ENCODE data around the gene ALDH3B1.

The ALDH3B1 gene

DNA sequence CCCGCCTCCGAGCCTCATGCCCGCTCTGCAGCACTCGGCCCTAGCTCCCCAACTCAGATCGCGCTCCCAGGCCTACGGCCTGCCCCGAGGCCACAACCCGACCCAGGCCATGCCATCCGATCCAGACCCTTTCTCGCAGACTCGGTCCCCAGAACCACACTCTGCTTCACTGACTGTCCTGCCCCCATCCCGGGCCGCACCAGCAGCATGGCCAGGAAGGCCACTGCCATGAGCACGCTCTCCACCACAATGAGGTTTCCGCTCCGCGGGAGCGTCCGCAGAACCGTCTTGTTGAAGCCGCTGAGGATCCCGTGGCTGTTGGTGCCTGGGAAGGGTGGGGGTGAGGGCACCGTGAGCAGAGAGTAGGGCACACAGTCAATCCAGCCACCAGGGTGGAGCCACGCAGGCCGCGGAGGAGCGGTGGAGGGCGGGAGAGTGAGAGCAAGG is 12.6 kb upstream of the ALDH3B1 start:
- H3K4me3 ChIP-seq (ENCODE audit: low read depth, low read length) = no peak overlapping the region
- H3K36me3 ChIP-seq (ENCODE audit: control insufficient read depth in 2 of 2, insufficient read depth in 1 of 2, low read length in 2 of 2) = no peaks in the 10 kb centered on the region
- no peak overlapping the region for H3K27ac ChIP-seq (ENCODE audit: extremely low read depth, low read depth, low read length)
- CTCF ChIA-PET = interaction anchor here (1.5 kb wide), 1 partner anchor 212 kb away, joined by 3 read pairs; no protein-coding TSS in a partner anchor
- POLR2A ChIA-PET = no interaction called here
- H3K4me1 ChIP-seq (ENCODE audit: control insufficient read depth, insufficient read depth, low read length) = no peaks in the 10 kb centered on the region; the same call in 1 of the 2 replicates
- no peak for TF ChIP-seq ZNF404 (tag by site-specific recombination; IDR thresholded peaks at IDR 0.05)
- TF ChIP-seq ZNF548 (tag by site-specific recombination; IDR thresholded peaks at IDR 0.05) = no peak
- TF ChIP-seq ZNF571 (tag by site-specific recombination; IDR thresholded peaks at IDR 0.05) = no peak
- no peak for TF ChIP-seq IKZF3 (tag by site-specific recombination; IDR thresholded peaks at IDR 0.05)
- no peak for TF ChIP-seq GLIS1 (tag by site-specific recombination; IDR thresholded peaks at IDR 0.05)
- TF ChIP-seq ZNF843 (tag by site-specific recombination; IDR thresholded peaks at IDR 0.05) = no peak
- TF ChIP-seq ZNF248 (tag by site-specific recombination; IDR thresholded peaks at IDR 0.05) = no peak
- no peak for TF ChIP-seq ZNF19 (tag by site-specific recombination; IDR thresholded peaks at IDR 0.05; ENCODE audit: low read depth)
- TF ChIP-seq ZNF610 (tag by site-specific recombination; IDR thresholded peaks at IDR 0.05; ENCODE audit: borderline replicate concordance) = no peak
- no peak for TF ChIP-seq ZNF510 (tag by site-specific recombination; IDR thresholded peaks at IDR 0.05; ENCODE audit: insufficient replicate concordance)
- no peak for TF ChIP-seq ZBTB21 (tag by site-specific recombination; IDR thresholded peaks at IDR 0.05)
- TF ChIP-seq ZNF132 (tag by site-specific recombination; IDR thresholded peaks at IDR 0.05; ENCODE audit: borderline replicate concordance) = no peak
- no peak for TF ChIP-seq YY1 (tag by site-specific recombination; IDR thresholded peaks at IDR 0.05)
- TF ChIP-seq TRIM28 (IDR thresholded peaks at IDR 0.05; ENCODE audit: borderline replicate concordance, low read length) = no peak
- no peak for TF ChIP-seq SCRT2 (tag by site-specific recombination; IDR thresholded peaks at IDR 0.05)
- TF ChIP-seq ZNF155 (tag by site-specific recombination; IDR thresholded peaks at IDR 0.05) = no peak
- TF ChIP-seq ZSCAN23 (tag by site-specific recombination; IDR thresholded peaks at IDR 0.05) = no peak
- H3K9me3 ChIP-seq (ENCODE audit: control insufficient read depth, insufficient read depth, low read depth, low read length) = no peaks in the 10 kb centered on the region

DNA sequence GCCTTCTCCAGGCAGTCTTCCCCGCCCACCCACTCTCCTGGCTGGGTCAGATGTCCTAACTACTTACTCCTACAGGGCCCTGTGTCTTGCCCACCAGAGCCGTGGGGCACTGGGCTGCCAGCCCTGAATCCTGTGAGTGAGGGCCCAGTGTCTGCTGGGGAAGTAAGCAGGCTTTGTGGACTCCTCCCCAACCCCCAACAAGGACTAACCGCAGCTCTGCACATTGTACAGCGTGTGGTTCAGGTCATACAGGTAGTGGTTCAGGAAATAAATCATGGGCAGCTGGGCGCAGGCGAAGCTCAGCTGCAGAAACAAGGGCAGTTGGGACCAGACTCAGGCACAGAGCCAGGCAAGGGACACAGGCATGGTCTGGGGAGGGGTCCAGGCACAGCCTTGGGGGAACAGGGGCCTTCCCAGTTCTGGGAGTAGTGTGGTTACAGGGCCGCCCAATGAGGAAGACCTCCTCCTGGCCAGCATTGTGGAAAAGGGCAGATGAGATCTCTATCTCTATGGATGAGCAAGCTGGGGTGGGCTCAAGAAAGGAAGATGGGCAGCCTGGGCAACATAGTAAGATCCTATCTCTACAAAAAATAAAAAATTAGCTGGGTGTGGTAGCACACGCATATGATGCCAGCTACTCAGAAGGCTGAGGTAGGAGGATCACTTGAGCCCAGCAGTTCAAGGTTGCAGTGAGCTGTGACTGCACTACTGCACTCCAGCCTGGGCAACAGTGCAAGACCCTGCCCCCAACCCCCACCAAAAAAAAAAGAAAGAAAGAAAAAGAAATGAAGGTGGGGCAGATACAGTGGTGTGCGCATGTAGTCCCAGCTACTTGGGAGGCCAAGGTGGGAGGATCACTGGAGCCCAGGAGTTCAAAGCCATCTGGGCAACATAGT is 11.7 kb upstream of the ALDH3B1 start:
- H3K27ac ChIP-seq (ENCODE audit: extremely low read depth, low read depth, low read length) = no peak overlapping the region
- ChIA-PET POLR2A (interaction anchor here (0.6 kb wide), 1 partner anchor 124 kb away, joined by 4 read pairs; no protein-coding TSS in a partner anchor), CTCF (interaction anchor here (1.5 kb wide), 1 partner anchor 211 kb away, joined by 3 read pairs; no protein-coding TSS in a partner anchor)
- H3K36me3 ChIP-seq (ENCODE audit: control insufficient read depth in 2 of 2, insufficient read depth in 1 of 2, low read length in 2 of 2) = no peaks in the 10 kb centered on the region
- H3K4me1 ChIP-seq (ENCODE audit: control insufficient read depth, insufficient read depth, low read length) = no peaks in the 10 kb centered on the region; the same call in 1 of the 2 replicates
- TF ChIP-seq ZNF701 (tag by site-specific recombination; IDR thresholded peaks at IDR 0.05) (no peak), ZNF335 (tag by site-specific recombination; conservative IDR thresholded peaks at IDR 0.05) (no peak), ZNF121 (tag by site-specific recombination; IDR thresholded peaks at IDR 0.05) (peak; percentile 95), ZFHX2 (tag by site-specific recombination; conservative IDR thresholded peaks at IDR 0.05) (peak; percentile 52), ZBTB8A (tag by site-specific recombination; IDR thresholded peaks at IDR 0.05) (no peak), ZNF596 (tag by site-specific recombination; IDR thresholded peaks at IDR 0.05) (no peak), EGR2 (tag by site-specific recombination; IDR thresholded peaks at IDR 0.05; ENCODE audit: low read depth) (0 out of 2 replicates have a peak, but pooled peaks have one; percentile 25)
- no peaks in the 10 kb centered on the region for H3K9me3 ChIP-seq (ENCODE audit: control insufficient read depth, insufficient read depth, low read depth, low read length)
- H3K4me3 ChIP-seq (ENCODE audit: low read depth, low read length) = no peak overlapping the region

DNA sequence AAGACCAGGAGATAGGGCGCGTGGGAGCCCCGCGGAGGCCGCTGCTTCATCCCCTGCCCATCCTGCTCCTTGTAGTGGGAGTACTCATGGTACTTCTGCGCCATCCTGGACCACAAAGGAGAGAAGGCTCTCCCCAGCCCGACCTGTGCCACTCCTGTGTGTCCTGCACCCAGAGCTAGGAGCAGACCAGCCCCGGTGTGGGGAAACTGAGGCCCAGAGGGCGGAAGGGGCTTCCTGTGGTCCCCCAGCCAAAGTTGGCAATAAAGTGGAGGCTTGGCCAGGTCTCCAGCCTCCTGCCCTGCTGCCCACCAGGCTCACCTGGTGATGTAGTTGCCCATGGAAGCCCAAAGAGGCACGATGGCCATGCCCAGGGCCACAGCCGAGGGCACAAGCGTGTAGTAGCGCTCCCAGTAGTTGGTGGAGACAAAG is 10.9 kb upstream of the ALDH3B1 start:
- ChIA-PET POLR2A (no interaction called here), CTCF (no interaction called here)
- no peaks in the 10 kb centered on the region; the same call in 1 of the 2 replicates for H3K4me1 ChIP-seq (ENCODE audit: control insufficient read depth, insufficient read depth, low read length)
- H3K9me3 ChIP-seq (ENCODE audit: control insufficient read depth, insufficient read depth, low read depth, low read length) = no peaks in the 10 kb centered on the region
- H3K4me3 ChIP-seq (ENCODE audit: low read depth, low read length) = no peak overlapping the region
- H3K27ac ChIP-seq (ENCODE audit: extremely low read depth, low read depth, low read length) = no peak overlapping the region
- H3K36me3 ChIP-seq (ENCODE audit: control insufficient read depth in 2 of 2, insufficient read depth in 1 of 2, low read length in 2 of 2) = no peaks in the 10 kb centered on the region
- TF ChIP-seq ZNF561 (tag by site-specific recombination; IDR thresholded peaks at IDR 0.05; ENCODE audit: borderline replicate concordance) = no peak
- TF ChIP-seq, protein P1, sequence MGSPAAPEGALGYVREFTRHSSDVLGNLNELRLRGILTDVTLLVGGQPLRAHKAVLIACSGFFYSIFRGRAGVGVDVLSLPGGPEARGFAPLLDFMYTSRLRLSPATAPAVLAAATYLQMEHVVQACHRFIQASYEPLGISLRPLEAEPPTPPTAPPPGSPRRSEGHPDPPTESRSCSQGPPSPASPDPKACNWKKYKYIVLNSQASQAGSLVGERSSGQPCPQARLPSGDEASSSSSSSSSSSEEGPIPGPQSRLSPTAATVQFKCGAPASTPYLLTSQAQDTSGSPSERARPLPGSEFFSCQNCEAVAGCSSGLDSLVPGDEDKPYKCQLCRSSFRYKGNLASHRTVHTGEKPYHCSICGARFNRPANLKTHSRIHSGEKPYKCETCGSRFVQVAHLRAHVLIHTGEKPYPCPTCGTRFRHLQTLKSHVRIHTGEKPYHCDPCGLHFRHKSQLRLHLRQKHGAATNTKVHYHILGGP (tag by site-specific recombination; IDR thresholded peaks at IDR 0.05) = no peak
- no peak for TF ChIP-seq ZNF560 (tag by site-specific recombination; IDR thresholded peaks at IDR 0.05; ENCODE audit: borderline replicate concordance)
- no peak for TF ChIP-seq KLF7 (tag by site-specific recombination; IDR thresholded peaks at IDR 0.05; ENCODE audit: borderline replicate concordance)
- TF ChIP-seq, protein P2, sequence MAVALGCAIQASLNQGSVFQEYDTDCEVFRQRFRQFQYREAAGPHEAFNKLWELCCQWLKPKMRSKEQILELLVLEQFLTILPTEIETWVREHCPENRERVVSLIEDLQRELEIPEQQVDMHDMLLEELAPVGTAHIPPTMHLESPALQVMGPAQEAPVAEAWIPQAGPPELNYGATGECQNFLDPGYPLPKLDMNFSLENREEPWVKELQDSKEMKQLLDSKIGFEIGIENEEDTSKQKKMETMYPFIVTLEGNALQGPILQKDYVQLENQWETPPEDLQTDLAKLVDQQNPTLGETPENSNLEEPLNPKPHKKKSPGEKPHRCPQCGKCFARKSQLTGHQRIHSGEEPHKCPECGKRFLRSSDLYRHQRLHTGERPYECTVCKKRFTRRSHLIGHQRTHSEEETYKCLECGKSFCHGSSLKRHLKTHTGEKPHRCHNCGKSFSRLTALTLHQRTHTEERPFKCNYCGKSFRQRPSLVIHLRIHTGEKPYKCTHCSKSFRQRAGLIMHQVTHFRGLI (tag by site-specific recombination; IDR thresholded peaks at IDR 0.05) = no peak
- TF ChIP-seq ZNF626 (tag by site-specific recombination; IDR thresholded peaks at IDR 0.05) = no peak
- TF ChIP-seq ZFP41 (tag by site-specific recombination; IDR thresholded peaks at IDR 0.05; ENCODE audit: borderline replicate concordance) = no peak
